NCI-H69 (cell line): Measurements from ENCODE around the gene TRAPPC2L.
A peak's percentile ranks its signal among the peaks of the same experiment; 100 is the strongest.

Experiments
- DNase-seq: peaks from one replicate; lab custom pipeline; 2025; lab: John Stamatoyannopoulos, UW

Gene TRAPPC2L

DNA sequence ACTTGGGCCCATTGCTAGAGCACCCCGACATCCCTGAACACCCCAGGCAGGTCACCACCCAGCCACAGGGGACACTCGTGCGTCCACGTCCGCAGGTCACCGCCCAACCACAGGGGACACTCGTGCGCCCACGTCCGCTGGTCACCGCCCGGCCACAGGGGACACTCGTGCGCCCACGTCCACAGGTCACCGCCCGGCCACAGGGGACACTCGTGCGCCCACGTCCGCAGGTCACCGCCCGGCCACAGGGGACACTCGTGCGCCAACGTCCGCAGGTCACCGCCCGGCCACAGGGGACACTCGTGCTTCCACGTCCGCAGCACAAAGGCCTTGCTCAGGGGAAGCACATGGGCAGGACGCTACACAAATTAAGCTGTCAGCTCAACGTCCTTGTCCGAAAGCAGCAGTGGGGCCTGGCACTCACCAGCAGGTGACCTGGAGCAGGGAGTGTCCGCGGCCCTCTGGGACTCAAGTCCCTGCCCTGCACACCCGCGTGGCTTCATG, 17.8 kb upstream of the TRAPPC2L start:
- DNase-seq: peak; percentile 11

DNA sequence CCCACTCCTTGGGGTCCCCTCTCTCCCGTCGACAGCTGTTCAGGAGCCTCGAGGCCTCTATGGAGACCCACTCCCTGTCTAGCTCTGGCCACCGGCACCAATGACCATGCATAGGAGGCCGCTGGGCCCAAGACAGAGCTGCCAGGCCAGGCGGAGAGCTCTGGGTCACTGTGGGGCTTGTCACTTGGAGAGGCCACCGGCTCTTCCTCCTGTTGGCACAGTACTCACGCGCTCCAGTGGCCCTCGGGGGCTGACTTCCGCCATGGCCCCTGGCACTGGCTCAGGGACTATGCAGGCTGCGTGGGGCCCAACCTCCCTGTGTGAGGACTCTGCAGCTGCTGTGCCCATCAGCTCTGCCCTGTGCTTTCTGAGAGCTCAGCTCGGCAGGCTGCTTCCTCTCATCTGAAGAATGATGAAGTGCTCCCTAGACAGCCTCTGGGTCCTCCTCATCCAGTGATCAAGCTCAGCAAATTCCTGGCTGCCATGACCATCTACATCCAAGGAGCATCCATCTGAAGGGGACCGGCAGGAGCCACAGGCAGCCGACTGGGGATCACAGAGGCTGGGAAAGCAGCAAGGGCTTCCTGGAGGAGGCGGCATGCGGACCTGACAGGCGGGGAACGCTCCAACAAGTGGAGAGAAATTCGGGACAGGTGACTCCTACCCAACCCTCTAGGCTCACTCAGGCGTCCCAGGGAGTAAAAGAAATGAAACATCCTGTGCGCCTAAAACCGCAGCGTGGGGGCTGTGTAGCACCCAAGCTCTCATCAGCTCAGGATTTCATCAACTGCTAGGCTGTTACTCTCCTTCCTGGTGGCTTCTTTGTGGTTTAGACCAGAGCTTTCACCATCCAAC, 17.0 kb upstream of the TRAPPC2L start:
- no peak for DNase-seq

DNA sequence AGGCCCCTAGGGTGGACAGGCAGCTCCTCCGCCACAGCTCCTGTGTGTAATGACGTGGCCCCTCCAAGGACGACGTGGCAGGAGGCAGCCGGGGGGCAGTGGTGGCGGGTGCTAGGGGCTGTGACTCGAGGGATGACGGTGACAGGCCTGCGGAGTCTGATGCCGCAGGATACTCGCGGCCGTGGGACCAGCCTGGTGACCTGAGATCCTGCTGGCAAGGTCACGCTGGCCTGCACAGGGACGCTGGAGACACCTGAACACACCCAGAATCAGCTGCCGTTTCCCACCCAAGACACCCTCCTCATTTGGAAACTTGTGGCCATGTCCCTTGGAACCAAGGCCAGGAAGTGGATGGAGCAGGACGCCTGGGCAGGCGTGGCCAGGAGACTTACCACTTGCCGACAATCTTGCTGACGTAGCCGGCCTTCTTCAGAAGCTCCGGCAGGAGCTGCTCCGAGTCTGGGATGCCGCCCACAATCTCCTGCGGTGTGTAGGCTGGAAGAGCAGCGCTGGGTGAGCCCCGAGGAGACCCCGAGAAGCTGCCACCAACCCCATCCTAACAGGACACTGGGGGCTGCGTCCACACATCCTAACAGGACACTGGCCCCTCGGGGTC, 16.2 kb upstream of the TRAPPC2L start:
- DNase-seq: no peak

DNA sequence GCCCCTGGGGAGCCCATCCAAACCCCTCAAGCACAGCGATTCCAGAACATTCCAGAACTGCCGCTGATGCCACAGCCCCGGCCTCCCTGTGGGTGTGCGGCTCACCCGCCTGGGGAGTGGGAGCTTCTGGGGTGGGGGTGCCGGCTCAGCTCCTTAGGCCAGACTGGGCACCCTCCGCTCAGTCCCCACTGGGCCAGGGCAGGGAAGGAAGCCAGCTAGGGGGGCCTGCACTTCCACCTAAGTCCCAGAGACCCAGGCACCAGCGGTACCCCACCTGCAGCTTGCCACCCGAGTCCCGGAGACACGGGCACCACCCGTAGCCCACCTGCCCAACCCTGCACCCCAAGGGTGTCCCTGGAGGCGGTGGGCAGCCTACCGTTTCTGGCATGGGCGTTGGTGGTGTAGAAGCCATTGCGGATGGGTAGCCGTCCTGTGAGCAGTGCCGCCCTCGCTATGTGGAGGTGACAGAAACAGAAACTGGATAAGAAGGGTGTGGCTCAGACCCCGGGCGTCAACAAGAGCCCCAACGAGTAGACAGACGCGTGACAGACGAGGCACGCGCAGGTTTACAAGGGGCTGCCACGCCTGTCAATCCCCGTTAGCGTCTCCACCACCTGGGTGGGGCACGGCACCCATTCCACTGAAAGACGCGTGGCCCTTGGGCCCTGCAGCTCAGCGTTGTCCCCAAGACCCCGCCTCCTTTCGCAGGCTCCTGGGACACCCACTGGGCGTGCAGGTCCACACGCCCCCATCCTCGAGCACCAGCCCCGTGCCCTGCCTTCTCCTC, 15.2 kb upstream of the TRAPPC2L start:
- no peak for DNase-seq

DNA sequence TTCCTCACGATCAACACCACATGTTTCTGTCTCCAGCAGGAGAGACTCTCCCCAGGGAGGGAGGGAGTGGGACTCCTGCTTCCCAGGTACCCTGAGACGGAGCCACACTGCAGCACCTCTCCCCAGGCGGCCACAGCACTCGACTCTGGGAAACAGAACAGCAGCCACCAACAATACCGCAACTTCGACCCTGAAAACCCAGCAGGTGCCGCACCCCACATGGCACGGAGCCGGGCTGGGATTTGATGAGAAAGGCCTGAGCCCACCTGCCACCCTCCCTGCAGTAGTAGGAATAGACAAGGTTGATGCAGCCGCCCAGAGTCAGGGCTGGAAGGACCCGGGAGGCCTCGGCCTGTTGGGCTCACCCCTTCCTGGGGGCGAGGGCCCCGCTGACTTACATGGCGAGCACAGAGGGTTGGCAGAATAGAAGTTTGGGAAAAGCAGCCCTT, 14.6 kb upstream of the TRAPPC2L start:
- no peak for DNase-seq

DNA sequence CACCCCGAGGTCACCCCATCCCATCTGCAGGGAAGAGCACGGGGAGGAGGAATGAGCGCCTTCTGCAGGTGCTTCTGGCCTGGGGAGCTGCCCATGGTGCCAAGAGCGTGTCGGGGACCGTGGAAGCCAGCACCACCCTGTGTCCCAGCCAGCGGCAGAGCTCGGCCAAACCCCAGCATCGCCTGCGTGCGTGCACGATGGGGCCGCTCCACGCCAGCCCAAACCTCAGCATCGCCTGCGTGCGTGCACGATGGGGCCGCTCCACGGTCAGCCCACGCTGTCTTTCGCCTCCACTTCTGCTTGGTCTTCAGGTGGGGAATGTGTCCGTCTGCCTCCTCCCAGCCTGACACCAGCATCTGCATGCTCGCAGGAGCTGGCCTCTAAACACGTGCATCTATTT, 14.1 kb upstream of the TRAPPC2L start:
- DNase-seq: no peak

DNA sequence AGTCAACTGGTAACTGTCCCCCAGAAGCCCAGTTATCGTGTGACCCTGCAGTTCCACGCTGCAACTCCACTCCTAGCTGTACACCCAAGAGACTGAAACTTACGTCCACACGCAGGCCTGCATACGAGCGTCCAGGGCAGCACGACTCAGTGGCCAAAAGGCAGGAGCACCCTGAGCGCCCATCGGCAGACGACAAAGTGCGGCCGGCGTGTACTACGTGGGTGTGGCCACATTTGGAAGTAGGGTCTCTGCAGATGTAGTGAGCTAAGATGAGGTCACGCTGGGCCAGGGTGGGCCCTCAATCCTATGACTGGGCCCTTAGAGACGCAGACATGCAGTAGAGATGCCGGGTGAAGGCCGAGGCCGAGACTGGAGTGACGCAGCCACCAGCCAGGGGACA, 13.7 kb upstream of the TRAPPC2L start:
- DNase-seq: no peak

DNA sequence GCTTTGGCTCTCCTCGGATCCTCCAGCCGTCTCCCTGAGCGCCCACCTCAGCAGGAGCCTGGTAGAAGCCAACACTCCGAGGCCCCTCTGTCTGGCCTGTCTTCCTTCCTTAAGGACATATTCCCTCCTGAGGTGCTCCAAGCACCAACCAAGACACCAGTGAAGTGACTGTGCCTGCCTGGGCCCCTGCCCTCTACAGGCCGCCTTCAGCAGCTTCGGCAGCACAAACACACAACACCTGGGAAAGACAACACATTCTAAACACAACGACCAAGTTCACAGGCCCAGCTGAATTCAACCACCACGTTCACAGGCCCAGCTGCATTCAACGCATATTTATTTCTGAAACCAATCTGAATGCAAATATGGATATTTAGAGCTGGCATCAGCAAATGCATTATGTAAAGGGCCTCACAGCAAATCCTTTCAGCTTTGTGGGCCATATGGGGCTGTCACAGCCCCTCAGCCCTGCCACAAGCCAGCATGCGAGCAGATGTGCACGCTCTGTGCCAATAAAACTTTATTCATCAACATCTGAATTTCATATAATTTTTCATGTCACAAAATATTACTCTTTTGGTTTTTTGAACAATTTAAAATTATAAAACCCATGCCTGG, 12.4 kb upstream of the TRAPPC2L start:
- DNase-seq: no peak

DNA sequence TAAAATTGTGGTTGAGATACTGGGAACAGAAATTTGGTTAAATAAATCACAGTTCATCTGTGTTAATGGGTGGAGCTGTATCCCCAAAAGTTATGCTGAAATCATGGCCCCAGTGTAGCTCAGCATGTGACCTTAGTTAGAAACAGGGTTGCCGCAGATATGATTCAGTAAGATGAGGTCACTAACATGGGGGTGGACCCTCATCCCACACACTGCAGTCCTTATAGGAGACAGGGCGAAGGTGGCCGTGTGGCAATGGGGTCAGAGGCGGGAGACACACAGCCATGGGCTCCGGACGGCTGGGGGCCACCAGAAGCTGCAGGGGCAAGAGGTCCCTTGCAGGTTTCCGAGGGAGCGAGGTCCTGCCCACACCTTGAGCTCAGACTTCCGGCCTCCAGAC, 10.8 kb upstream of the TRAPPC2L start:
- no peak for DNase-seq

DNA sequence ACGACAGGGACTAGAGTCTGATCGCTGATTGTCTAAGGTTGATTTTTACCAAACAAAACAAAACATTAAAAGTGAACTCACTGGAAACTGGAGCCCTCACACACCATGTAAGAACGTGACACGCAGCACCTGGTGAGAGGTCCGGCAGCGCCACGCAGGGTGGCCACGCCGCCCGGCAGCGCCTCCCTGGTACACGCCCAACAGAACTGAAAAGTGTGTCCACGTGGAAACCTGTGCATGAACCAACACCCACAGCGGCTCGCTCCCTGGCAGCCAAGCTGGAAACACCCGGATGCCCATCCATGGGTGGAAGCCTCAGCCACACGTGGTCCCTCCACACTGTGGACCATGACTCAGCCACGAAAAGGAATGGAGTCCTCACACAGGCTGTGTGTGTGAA, 9.3 kb upstream of the TRAPPC2L start:
- no peak for DNase-seq

DNA sequence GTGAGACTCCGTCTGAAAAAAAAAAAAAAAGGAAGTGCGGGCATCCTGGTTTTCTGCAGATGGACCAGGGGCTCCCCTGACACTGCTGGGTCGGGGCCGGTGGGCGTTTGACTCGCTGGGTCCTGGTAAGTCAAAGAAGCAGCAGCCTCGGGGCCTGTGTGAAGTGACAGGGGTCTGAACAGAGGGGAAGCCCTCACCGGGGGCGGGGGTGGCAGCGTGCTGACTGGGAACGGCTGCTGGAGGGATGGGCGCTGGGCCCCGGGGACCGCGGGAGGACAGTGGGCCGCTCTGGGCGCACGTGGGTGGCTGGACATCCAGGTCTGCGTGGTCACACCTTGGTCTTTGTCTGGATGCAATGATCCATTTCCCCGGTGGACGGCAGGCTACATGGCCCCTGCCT, 8.4 kb upstream of the TRAPPC2L start:
- DNase-seq: no peak

DNA sequence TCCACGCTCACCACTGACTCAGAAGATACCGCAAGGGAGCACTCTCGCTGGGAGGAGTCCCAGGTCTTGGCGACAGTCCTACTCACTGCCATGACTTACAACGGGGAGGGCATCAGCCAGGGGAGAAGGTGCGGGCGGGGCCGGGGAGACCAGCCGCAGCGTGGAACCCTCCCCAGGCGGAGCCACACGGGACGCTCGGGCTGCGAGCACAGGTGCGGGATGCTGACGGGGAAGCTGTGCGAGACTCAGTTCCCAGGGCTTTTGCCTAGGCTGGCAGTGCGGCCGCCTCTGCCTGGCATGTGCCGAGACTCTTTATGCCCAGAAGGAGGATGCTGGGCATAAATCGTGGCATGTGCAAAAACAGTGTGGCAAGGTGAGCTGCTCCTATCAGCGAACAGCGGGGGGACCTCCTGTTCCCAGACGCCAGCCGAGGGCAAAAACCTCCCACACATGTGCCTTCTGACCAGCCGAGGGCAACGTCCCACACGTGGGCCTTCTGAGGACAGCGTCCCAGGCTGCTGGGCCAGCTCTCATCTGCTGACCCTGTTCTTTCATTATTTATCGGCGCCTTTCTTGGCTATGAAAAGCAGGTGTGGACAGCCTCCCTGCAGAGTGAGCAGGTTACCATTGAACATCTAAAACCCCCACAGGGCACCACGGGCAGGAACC, 6.3 kb upstream of the TRAPPC2L start:
- no peak for DNase-seq

DNA sequence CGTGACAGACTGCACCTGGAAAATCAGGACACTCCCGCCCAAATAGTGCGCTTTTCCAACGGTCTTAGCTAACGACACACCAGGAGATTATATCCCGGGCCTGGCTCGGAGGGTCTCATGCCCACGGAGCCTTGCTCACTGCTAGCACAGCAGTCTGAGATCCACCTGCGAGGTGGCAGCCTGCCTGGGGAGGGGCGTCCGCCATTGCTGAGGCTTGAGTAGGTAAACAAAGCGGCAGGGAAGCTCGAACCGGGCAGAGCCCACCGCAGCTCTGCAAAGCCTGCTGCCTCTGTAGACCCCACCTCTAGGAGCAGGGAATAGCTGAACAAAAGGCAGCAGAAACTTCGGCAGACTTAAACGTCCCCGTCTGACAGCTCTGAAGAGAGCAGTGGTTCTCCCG, 5.3 kb upstream of the TRAPPC2L start:
- DNase-seq: no peak

DNA sequence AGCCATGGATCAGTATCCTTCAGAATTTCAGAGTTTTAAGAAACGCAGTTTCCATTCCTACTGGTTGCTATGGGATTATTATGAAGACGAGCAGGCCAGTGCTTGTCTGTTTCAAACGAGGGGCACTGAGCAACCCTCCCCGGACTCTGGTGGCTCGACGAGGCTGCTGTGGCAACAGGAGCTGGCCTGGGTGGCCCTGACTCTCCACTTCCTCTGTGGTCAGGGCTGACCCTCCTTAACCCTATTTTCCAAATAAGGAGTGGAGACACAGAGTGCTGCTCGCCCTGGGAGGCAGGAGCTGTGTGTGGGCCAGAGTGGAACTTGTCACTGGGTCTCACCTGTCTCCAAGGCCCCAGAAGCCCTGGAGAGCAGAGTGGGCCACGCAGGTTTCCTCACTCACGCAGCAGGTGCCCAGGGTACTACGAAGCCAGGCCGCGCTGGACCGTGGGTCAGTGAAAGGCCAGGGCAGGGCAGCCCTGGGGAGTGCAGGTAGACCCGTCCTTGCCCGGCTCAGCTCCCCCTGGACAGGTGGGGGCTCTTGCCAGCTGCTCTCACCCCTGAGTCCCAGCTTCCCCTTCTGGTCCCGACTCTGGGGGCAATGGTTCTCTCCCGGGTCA, 3.5 kb upstream of the TRAPPC2L start:
- DNase-seq: no peak

DNA sequence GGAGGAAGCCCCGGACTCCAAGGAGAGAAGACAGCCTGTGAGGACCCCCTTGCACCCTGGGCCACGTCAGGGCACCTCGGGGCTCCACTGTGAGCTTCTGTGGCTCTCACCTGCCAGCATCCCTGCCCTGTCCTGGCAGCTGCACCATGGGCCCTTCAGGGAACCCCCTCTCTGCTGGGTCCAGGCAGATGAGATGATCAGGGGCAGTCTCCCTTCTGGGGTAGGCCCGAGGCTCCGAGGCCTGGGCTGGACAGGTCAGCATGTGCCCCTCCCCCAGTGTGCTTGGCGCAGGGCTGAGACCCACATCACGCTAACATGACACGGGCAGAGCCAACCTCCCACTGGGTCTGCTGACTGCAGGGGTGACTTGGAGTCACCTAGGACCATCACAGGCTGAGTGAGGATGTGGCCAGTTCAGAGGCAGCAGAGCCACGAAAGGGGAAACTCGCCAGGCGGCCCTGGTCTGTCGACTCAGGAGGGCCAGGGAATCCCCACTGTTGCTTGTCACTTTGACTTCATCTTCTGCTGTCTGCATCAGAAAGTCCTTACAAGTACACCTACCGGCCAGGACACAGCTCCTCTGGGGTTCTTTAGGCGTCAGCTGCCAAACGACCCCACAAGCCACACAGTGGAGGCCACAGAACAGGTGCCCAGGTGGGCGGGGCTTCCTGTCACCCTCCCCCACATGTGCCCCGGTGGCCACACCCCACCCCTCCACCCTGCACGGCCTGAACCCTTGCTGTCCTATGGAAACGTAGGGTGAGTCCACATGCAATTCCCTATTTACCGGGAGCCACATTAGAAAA, 2.4 kb upstream of the TRAPPC2L start:
- no peak for DNase-seq

DNA sequence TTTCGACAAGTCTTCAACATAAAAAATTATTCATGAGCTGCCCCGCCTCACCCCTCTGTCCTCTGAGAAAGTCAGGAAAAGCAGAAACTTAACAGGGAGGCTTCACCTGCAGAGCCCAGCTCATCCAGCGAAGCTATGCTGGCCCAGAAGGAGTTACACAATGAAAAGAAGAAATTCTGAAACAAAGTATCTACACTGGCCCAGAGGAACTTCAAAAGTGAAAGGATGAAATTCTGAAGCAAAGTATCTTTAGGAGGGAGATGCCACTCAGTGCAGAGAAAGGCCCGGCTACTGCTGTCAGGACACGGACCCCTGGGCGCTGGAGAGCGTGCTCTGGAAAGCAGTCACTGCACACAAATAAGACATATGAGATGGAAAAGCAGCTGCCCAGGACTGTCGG, 1.8 kb upstream of the TRAPPC2L start:
- DNase-seq: no peak

DNA sequence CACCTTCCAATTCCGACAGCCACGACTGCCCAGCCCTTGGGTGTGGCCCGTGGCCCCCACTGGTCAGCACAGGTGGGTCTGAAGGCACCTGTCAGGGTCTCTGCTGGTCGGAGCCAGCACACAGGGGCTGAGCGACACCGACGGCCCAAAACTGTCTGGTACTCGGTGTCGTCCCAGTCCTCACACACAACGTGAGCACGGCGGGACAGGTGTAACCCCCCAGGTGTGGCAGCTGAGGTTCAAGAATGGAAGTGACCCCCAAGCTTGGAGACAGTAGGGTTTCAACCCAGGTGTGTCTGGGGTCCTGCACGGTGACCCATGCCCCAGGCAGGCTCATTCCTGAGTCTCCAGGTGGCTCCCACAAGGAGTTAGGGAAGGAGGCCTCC, 1.2 kb upstream of the TRAPPC2L start:
- no peak for DNase-seq

DNA sequence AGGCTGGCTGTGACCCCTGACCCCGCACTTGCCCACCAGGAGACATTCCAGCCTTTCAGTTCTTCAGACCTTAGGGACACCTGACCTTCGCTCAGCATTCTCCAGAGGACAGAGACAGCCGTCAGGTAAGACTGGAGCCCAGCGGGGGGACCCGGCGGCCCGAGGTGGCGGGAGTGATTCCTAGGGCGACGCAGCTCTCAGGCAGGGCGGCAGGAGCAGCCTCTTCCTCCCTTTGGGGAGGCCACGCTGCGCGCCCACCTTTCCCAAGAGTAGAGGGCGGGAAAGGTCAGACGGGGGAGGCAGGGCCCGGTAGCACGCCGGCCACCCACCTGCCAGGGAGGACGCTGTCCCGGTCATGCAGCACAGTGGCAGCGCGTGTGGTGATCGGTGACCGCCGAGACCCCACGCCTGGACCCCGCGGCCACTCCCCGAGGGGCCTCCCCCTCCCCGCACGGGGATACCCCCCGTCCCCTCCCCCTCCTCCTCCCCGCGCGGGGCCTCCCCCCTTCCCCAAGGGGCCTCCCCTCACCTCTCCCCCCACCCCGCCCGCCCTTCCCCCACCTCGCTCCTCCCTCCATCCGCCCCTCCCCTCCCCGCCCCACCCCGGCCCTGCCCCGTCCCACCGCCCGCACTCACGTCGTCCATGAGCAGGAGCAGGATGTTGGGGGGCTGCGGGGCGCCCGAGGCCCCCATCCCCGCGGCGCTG, 652 bp upstream of the TRAPPC2L start:
- peak; percentile 32 for DNase-seq

DNA sequence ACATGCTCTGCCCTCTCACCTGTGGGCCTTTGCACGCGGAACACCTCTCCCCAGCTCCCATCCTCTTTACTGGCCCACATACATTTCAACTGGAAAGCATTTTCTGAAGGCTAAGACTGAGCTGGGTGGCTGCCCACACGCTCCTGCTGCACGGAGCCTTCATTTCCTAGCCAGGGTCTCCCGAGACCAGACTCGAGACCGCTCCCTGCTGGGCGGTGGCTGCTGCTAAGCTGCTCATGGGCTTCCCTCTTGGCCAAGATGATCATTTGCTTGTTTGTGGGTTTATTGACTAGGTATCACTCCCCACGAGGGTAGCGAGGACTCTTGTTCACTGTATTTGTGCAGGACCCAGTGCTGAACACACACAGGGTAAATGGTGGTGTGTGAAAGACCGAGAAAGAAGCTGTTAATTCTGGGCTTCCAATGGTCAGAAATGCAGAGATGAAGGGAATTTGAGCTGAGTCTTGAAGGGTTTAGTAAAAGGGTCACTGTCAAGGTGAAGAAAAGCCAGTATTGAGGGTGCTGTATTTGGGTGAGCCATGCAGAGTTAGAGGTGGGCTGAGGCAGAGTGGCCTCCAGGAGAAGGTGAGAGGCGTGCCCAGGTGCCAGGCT, 907 bp downstream of the TRAPPC2L start:
- peak; percentile 45 for DNase-seq
